H1 (cell line): ENCODE measurements around the gene TTC23. TPM values are rescaled to one million over a fixed set of nuclear protein-coding genes. Genes with fewer than 3 reads are reported as not detected.

Source experiments
- CTCF ChIA-PET: fragments of 300-600 bp; sonication (Branson Sonifier 250); formaldehyde crosslinking; loops from one replicate; lab custom pipeline; 2021; ENCODE audit not compliant: partially characterized antibody; lab: Charles Lee
- POLR2A ChIA-PET: fragments of 300-600 bp; sonication (Branson Sonifier 250); formaldehyde crosslinking; loops from one replicate; lab custom pipeline; 2021; ENCODE audit warnings: inconsistent platforms; ENCODE audit not compliant: partially characterized antibody; lab: Charles Lee
- DNase-seq, 2 experiments: peaks; one replicate each; pipeline versions ENCODE4 v3.0.0 to v3.0.0-alpha.2; 2010 to 2022; ENCODE audit warnings: low spot score in 2 of 2, low read depth in 1 of 2, mixed read lengths in 1 of 2
- FAIRE-seq: peaks from 2 replicates; lab custom pipeline; 2011; peaks lifted over from hg19 to GRCh38; lab: Jason Lieb, UNC
- H2AFZ ChIP-seq: 2 replicates; pipeline ENCODE4 v1.8.1; 2012; ENCODE audit warnings: low read length, inconsistent platforms
- H2AK5ac ChIP-seq: 2 replicates; pipeline ENCODE4 v1.6.1; 2013; ENCODE audit warnings: low read depth, low read length
- H2BK120ac ChIP-seq: replicated peaks from 2 replicates; pipeline ENCODE3; 2013; ENCODE audit warnings: low read depth, low read length, inconsistent platforms
- H2BK12ac ChIP-seq: 2 replicates; pipeline ENCODE4 v1.6.1; 2013; ENCODE audit warnings: low read depth, low read length
- H2BK15ac ChIP-seq: 2 replicates; pipeline ENCODE4 v1.6.1; 2013; ENCODE audit warnings: low read length
- H2BK20ac ChIP-seq: 2 replicates; pipeline ENCODE4 v1.6.1; 2013; ENCODE audit warnings: low read length
- H2BK5ac ChIP-seq: 2 replicates; pipeline ENCODE4 v1.6.1; 2013; ENCODE audit warnings: low read depth, low read length
- H3K14ac ChIP-seq: 2 replicates; pipeline ENCODE4 v1.6.1; 2013; ENCODE audit warnings: inconsistent platforms; ENCODE audit not compliant: insufficient read length
- H3K18ac ChIP-seq: 2 replicates; pipeline ENCODE4 v1.6.1; 2013; ENCODE audit warnings: low read length; ENCODE audit errors: extremely low read depth
- H3K23ac ChIP-seq: 2 replicates; pipeline ENCODE4 v1.6.1; 2013; ENCODE audit warnings: inconsistent platforms; ENCODE audit not compliant: insufficient read length
- H3K23me2 ChIP-seq: 2 replicates; pipeline ENCODE4 v1.6.1; 2013; ENCODE audit warnings: low read depth, low read length
- H3K27ac ChIP-seq: 2 replicates; pipeline ENCODE4 v1.6.1; 2011; ENCODE audit warnings: low read depth, low read length, inconsistent platforms
- H3K27me3 ChIP-seq, 4 experiments: replicated peaks in 1 of 4; 1 replicate in 1 of 4; 2 replicates in 3 of 4; pipeline versions ENCODE4 v1.6.1 to v1.8.1; 2011 to 2013; ENCODE audit warnings: low read length in 3 of 4, mild to moderate bottlenecking in 3 of 4, inconsistent platforms in 2 of 4, mixed read lengths in 2 of 4, moderate library complexity in 1 of 4; ENCODE audit not compliant: control insufficient read depth in 3 of 4, insufficient read depth in 3 of 4; ENCODE audit errors: extremely low read depth in 1 of 4
- H3K36me3 ChIP-seq, 4 experiments: 2 replicates each; pipeline versions ENCODE4 v1.6.1 to v1.8.1; 2011 to 2013; ENCODE audit warnings: mild to moderate bottlenecking in 4 of 4, low read length in 3 of 4, moderate library complexity in 2 of 4, control low read depth in 1 of 4, inconsistent platforms in 1 of 4; ENCODE audit not compliant: insufficient read depth in 4 of 4, control insufficient read depth in 2 of 4
- H3K4ac ChIP-seq: replicated peaks from 2 replicates; pipeline ENCODE3; 2013; ENCODE audit warnings: low read length, low read depth, mixed read lengths, inconsistent platforms; ENCODE audit not compliant: insufficient read length
- H3K4me1 ChIP-seq, 4 experiments: replicated peaks in 1 of 4; 1 replicate in 1 of 4; 2 replicates in 3 of 4; pipeline versions ENCODE4 v1.6.1 to v1.8.1; 2011 to 2013; ENCODE audit warnings: low read length in 3 of 4, inconsistent platforms in 2 of 4, mixed read lengths in 1 of 4; ENCODE audit not compliant: insufficient read depth in 4 of 4, control insufficient read depth in 3 of 4
- H3K4me2 ChIP-seq, 2 experiments: 2 replicates each; pipeline versions ENCODE4 v1.6.1 to v1.8.1; 2011 to 2013; ENCODE audit warnings: low read depth in 2 of 2, low read length in 2 of 2, control low read depth in 1 of 2, inconsistent platforms in 1 of 2, mild to moderate bottlenecking in 1 of 2; ENCODE audit not compliant: insufficient read depth in 1 of 2
- H3K4me3 ChIP-seq, 4 experiments: fragments of 200-600, 300-600 bp in 1 of 4; sonication (generic), shearing (Covaris generic), sonication (Bioruptor Twin) in 1 of 4; 2 replicates each; pipeline versions ENCODE4 v1.5.1 to v1.8.1; 2011 to 2016; ENCODE audit warnings: low read length in 4 of 4, low read depth in 3 of 4, control low read depth in 2 of 4, inconsistent platforms in 2 of 4, mild to moderate bottlenecking in 2 of 4, mixed read lengths in 1 of 4, moderate library complexity in 1 of 4; ENCODE audit not compliant: insufficient read depth in 2 of 4; ENCODE audit errors: extremely low read depth in 1 of 4
- H3K56ac ChIP-seq: replicated peaks from 2 replicates; pipeline ENCODE3; 2013; ENCODE audit warnings: low read depth, mild to moderate bottlenecking, mixed read lengths, low read length, inconsistent platforms; ENCODE audit not compliant: insufficient read length
- H3K79me1 ChIP-seq: 2 replicates; pipeline ENCODE4 v1.6.1; 2013; ENCODE audit warnings: low read depth, low read length, control low read depth
- H3K79me2 ChIP-seq, 2 experiments: 2 replicates each; pipeline versions ENCODE4 v1.6.1 to v1.8.1; 2012 to 2013; ENCODE audit warnings: low read length in 2 of 2, mild to moderate bottlenecking in 2 of 2, inconsistent platforms in 1 of 2; ENCODE audit not compliant: insufficient read depth in 2 of 2, control insufficient read depth in 1 of 2
- H3K9ac ChIP-seq, 4 experiments: replicated peaks in 1 of 4; 1 replicate in 1 of 4; 2 replicates in 3 of 4; pipeline versions ENCODE4 v1.6.1 to v1.8.1; 2011 to 2013; ENCODE audit warnings: low read depth in 3 of 4, low read length in 3 of 4, control low read depth in 2 of 4, mild to moderate bottlenecking in 2 of 4, moderate library complexity in 2 of 4, inconsistent platforms in 1 of 4; ENCODE audit errors: extremely low read depth in 1 of 4
- H3K9me3 ChIP-seq, 2 experiments: 2 replicates each; pipeline versions ENCODE4 v1.6.1 to v1.8.1; 2012 to 2013; ENCODE audit warnings: mild to moderate bottlenecking in 2 of 2, moderate library complexity in 2 of 2, control low read depth in 1 of 2, inconsistent platforms in 1 of 2, low read depth in 1 of 2, low read length in 1 of 2, mixed read lengths in 1 of 2; ENCODE audit not compliant: insufficient read depth in 2 of 2
- H4K20me1 ChIP-seq, 2 experiments: replicated peaks in 1 of 2; 2 replicates each; pipeline versions ENCODE3 to v1.8.1; 2011 to 2013; ENCODE audit warnings: inconsistent platforms in 2 of 2, low read length in 2 of 2, mild to moderate bottlenecking in 1 of 2; ENCODE audit not compliant: insufficient read depth in 2 of 2, control insufficient read depth in 1 of 2
- H4K5ac ChIP-seq: 2 replicates; pipeline ENCODE4 v1.6.1; 2013; ENCODE audit warnings: low read length, low read depth, mixed read lengths, inconsistent platforms; ENCODE audit not compliant: insufficient read length
- H4K8ac ChIP-seq: 2 replicates; pipeline ENCODE4 v1.8.0; 2013; ENCODE audit warnings: mild to moderate bottlenecking, moderate library complexity, low read length, inconsistent platforms; ENCODE audit not compliant: insufficient read depth; ENCODE audit errors: extremely low read depth
- H4K91ac ChIP-seq: replicated peaks from 2 replicates; pipeline ENCODE3; 2013; ENCODE audit warnings: low read length, mixed read lengths, inconsistent platforms; ENCODE audit not compliant: insufficient read length
- ASH2L ChIP-seq: fragments of 200-600, 300-600 bp; sonication (generic); IDR thresholded peaks from one replicate; pipeline ENCODE4 v1.7.1; 2017; ENCODE audit warnings: low read length
- BCL11A ChIP-seq, 2 experiments: IDR thresholded peaks; one replicate each; pipeline ENCODE4 v1.6.1; 2011; ENCODE audit warnings: low read depth in 2 of 2, low read length in 2 of 2, mild to moderate bottlenecking in 2 of 2
- BRCA1 ChIP-seq: IDR thresholded peaks from 2 replicates; pipeline ENCODE4 v1.6.1; 2012; ENCODE audit warnings: low read depth, low read length, improper control_type of control experiment
- CBX8 ChIP-seq: fragments of 300-800, 300-1000 bp; sonication (generic); IDR thresholded peaks from 2 replicates; pipeline ENCODE4 v1.7.1; 2016; ENCODE audit warnings: low read depth, low read length, borderline replicate concordance
- CTBP2 ChIP-seq: IDR thresholded peaks from 2 replicates; pipeline ENCODE4 v1.7.0; 2011; ENCODE audit warnings: borderline replicate concordance, mild to moderate bottlenecking, moderate library complexity, mixed read lengths, low read length; ENCODE audit not compliant: insufficient read depth, insufficient read length
- EGR1 ChIP-seq: IDR thresholded peaks from 2 replicates; pipeline ENCODE4 v1.6.1; 2011; ENCODE audit warnings: low read depth, low read length, borderline replicate concordance
- EP300 ChIP-seq, 2 experiments: IDR thresholded peaks; 1 replicate in 1 of 2; 2 replicates in 1 of 2; pipeline ENCODE4 v1.6.1; 2011 to 2012; ENCODE audit warnings: low read depth in 2 of 2, low read length in 2 of 2, mild to moderate bottlenecking in 2 of 2, borderline replicate concordance in 1 of 2, inconsistent platforms in 1 of 2, moderate library complexity in 1 of 2
- HDAC6 ChIP-seq: IDR thresholded peaks from one replicate; pipeline ENCODE4 v1.7.1; 2012; ENCODE audit warnings: low read depth, mild to moderate bottlenecking, inconsistent platforms, low read length, moderate library complexity
- NANOG ChIP-seq: IDR thresholded peaks from 2 replicates; pipeline ENCODE4 v1.6.1; 2011; ENCODE audit warnings: low read length, low read depth, mild to moderate bottlenecking, inconsistent platforms; ENCODE audit not compliant: insufficient read depth, poor library complexity, severe bottlenecking
- RNF2 ChIP-seq: fragments of 200-900, 300-1000 bp; sonication (generic); IDR thresholded peaks from 2 replicates; pipeline ENCODE4 v1.7.1; 2016; ENCODE audit warnings: borderline replicate concordance, low read depth, mild to moderate bottlenecking, antibody characterized with exemption, low read length; ENCODE audit not compliant: poor library complexity, severe bottlenecking; ENCODE audit errors: missing control alignments
- SIRT6 ChIP-seq: IDR thresholded peaks from one replicate; pipeline ENCODE4 v1.7.1; 2012; ENCODE audit warnings: low read length, inconsistent platforms
- ZNF274 ChIP-seq: IDR thresholded peaks from 2 replicates; pipeline ENCODE4 v1.7.0; 2012; ENCODE audit warnings: low read length, borderline replicate concordance; ENCODE audit errors: extremely low read depth
- WGBS, 2 experiments: shearing (Covaris generic) in 1 of 2; methylation state at CpG; one replicate each; pipeline versions ENCODE4 v1.1.6 to v1.1.7; 2013 to 2015; ENCODE audit warnings: low lambda C conversion rate in 2 of 2, mixed read lengths in 2 of 2, inconsistent platforms in 1 of 2, low coverage in 1 of 2, missing lambda C conversion rate in 1 of 2; ENCODE audit not compliant: insufficient replicate concordance in 2 of 2, insufficient coverage in 1 of 2, insufficient read length in 1 of 2; ENCODE audit errors: extremely low coverage in 1 of 2, missing lambda C conversion rate in 1 of 2; 5-methylcytosine and 5-hydroxymethylcytosine counted together
- polyA plus RNA-seq, 7 experiments: library from polyadenylated mRNA; depleted of rRNA in 3 of 7; stranded (reverse) in 5 of 7; unstranded in 2 of 7; fragments of >200 nt in 5 of 7; fragments of 200-250 nt in 2 of 7; gene quantifications; 1 replicate in 5 of 7; 2 replicates in 1 of 7; 4 replicates in 1 of 7; pipeline versions ENCODE4 v1.2.1 to v1.2.3, GENCODE V29; 2011 to 2013; ENCODE audit warnings: missing spikeins in 2 of 7, mixed read lengths in 2 of 7
- total RNA-seq: library from RNA; stranded (reverse); fragmentation: NEBNext Ultra II Directional; extraction: Animal tissue kit (Norgen Biotek cat#: 25700); gene quantifications from 2 replicates; pipeline ENCODE4 v1.2.1, GENCODE V29; 2021

The TTC23 gene
- total and polyA plus RNA-seq, 2 of the 8 experiments (the other 6 are each of a cell fraction or from before 2014, with no cell fraction given): 4.8 to 23.0 TPM

- DNase-seq: no peak
- WGBS, 2 experiments: 79% methylated on average over 10 of the region's 10 CpGs; no CpG with 5 or more reads in 1 of the 2 experiments
These were observed 128.2 kb downstream of the TTC23 start for GRCh38 chr15:99121207-99121606.

More at GRCh38 chr15:99121207-99121606, 128.2 kb downstream of the TTC23 start:
- H3K4ac ChIP-seq: no peak overlapping the region
- no peak overlapping the region for H2BK12ac ChIP-seq
- H3K9me3 ChIP-seq: no peaks in the 10 kb centered on the region
- H3K79me1 ChIP-seq: no peaks in the 10 kb centered on the region
- no peak overlapping the region for H3K4me2 ChIP-seq
- H3K4me3 ChIP-seq: no peak overlapping the region
- H3K23ac ChIP-seq: no peak overlapping the region
- H3K56ac ChIP-seq: no peak overlapping the region
- no peaks in the 10 kb centered on the region for H3K36me3 ChIP-seq
- TF ChIP-seq SIRT6: no peak
- no peak for TF ChIP-seq CBX8
- no peak for TF ChIP-seq CTBP2
- no peak for TF ChIP-seq EGR1
- no peak for TF ChIP-seq BRCA1
- TF ChIP-seq EP300 (IDR thresholded peaks at IDR 0.05; ENCODE audit: borderline replicate concordance in 1 of 2, low read depth in 2 of 2, low read length in 2 of 2): no peak
- TF ChIP-seq ASH2L: no peak
- no peak for TF ChIP-seq BCL11A (IDR thresholded peaks at IDR 0.05; ENCODE audit: low read depth in 2 of 2, low read length in 2 of 2)
- no peak for TF ChIP-seq ZNF274
- TF ChIP-seq NANOG: no peak
- TF ChIP-seq RNF2: no peak
- TF ChIP-seq HDAC6: no peak
- H4K91ac ChIP-seq: no peak overlapping the region
- no peak overlapping the region; the same call in 1 of the 2 replicates for H4K8ac ChIP-seq
- H3K79me2 ChIP-seq: no peaks in the 10 kb centered on the region
- no peak overlapping the region for H2BK20ac ChIP-seq
- POLR2A ChIA-PET: no interaction called here
- H2AFZ ChIP-seq: no peak overlapping the region
- no peak overlapping the region for H3K18ac ChIP-seq
- FAIRE-seq: no peak
- H2BK120ac ChIP-seq: no peak overlapping the region
- H2AK5ac ChIP-seq: no peak overlapping the region
- peaks cover 0 to 20% (median 5%) of the 10 kb centered on the region in 4 experiments; a peak in 5 of 7 replicates for H3K4me1 ChIP-seq
- H2BK15ac ChIP-seq: no peak overlapping the region
- no peak overlapping the region for H4K5ac ChIP-seq
- CTCF ChIA-PET: interaction anchor here (1.4 to 2.8 kb wide), 3 partner anchors 15 to 92 kb away, joined by 3 to 11 read pairs (median 4); no protein-coding TSS in a partner anchor
- H2BK5ac ChIP-seq: no peak overlapping the region
- H3K27me3 ChIP-seq: no peaks in the 10 kb centered on the region
- H3K14ac ChIP-seq: no peak overlapping the region
- H3K9ac ChIP-seq: no peak overlapping the region
- H4K20me1 ChIP-seq: no peaks in the 10 kb centered on the region
- no peak overlapping the region for H3K27ac ChIP-seq
- H3K23me2 ChIP-seq: no peaks in the 10 kb centered on the region
